Stomach (tissue), 9 donors: ENCODE measurements around the gene SLC1A6. TPM values are rescaled to one million over a fixed set of nuclear protein-coding genes. Genes with fewer than 3 reads are reported as not detected.

ENCODE experiments used
- DNase-seq, 2 donors: peaks; one replicate each; pipeline versions ENCODE4 v3.0.0 to v3.0.0-alpha.2; 2013 to 2019
- H3K27ac ChIP-seq, 5 donors: fragments of 200-600 bp in 4 of 5; sonication (generic) in 4 of 5; one replicate each; pipeline ENCODE4 v1.5.1; 2013 to 2019; ENCODE audit warnings: mild to moderate bottlenecking in 1 of 5, moderate library complexity in 1 of 5
- H3K27me3 ChIP-seq, 3 donors: fragments of 200-600 bp; sonication (generic); one replicate each; pipeline ENCODE4 v1.5.1; 2017 to 2019; ENCODE audit warnings: mixed run types in 1 of 3
- H3K36me3 ChIP-seq, 4 donors: fragments of 200-600 bp; sonication (generic); 1 replicate in 3 of 4; 2 replicates in 1 of 4; pipeline ENCODE4 v1.5.1; 2016 to 2019
- H3K4me1 ChIP-seq, 4 donors: fragments of 200-600 bp; sonication (generic); one replicate each; pipeline ENCODE4 v1.5.1; 2016 to 2019
- H3K4me3 ChIP-seq, 4 donors: fragments of 200-600 bp; sonication (generic) in 3 of 4; one replicate each; pipeline ENCODE4 v1.5.1; 2016 to 2019; ENCODE audit warnings: mild to moderate bottlenecking in 1 of 4
- H3K9me3 ChIP-seq, 4 donors: fragments of 200-600 bp; sonication (generic); one replicate each; pipeline ENCODE4 v1.5.1; 2016 to 2019
- CTCF ChIP-seq, 7 experiments: fragments of 450-650 bp in 4 of 7; fragments of 200-600 bp in 3 of 7; sonication (generic) in 3 of 7; IDR thresholded peaks; one replicate each; pipeline ENCODE4 v1.5.1; 2016 to 2019; ENCODE audit warnings: antibody characterized with exemption in 7 of 7, control low read depth in 2 of 7, mild to moderate bottlenecking in 1 of 7
- EP300 ChIP-seq: sonication (generic); formaldehyde crosslinking; IDR thresholded peaks from one replicate; pipeline ENCODE4 v1.6.1; 2017; ENCODE audit warnings: antibody characterized with exemption
- POLR2A ChIP-seq, 4 donors: fragments of 450-650 bp; IDR thresholded peaks; one replicate each; pipeline ENCODE4 v1.6.1; 2016; ENCODE audit warnings: antibody characterized with exemption in 4 of 4, control low read depth in 2 of 4, mild to moderate bottlenecking in 1 of 4, moderate library complexity in 1 of 4
- POLR2AphosphoS5 ChIP-seq, 3 donors: sonication (generic); formaldehyde crosslinking; IDR thresholded peaks; one replicate each; pipeline ENCODE4 v1.6.1; 2016; ENCODE audit warnings: antibody characterized with exemption in 3 of 3
- WGBS, 5 donors: extraction: QIAGEN DNeasy Blood & Tissue Kit in 3 of 5; methylation state at CpG; one replicate each; pipeline versions ENCODE4 v1.1.5 to v1.1.7; 2013 to 2018; 5-methylcytosine and 5-hydroxymethylcytosine counted together
- intact Hi-C: fragments of 100-400 bp; cut with DNase I; formaldehyde crosslinking; loops from one replicate; pipeline ENCODE4 v1.15.1; 2023; ENCODE audit warnings: low total_unique reads
- polyA plus RNA-seq, 3 donors: library from polyadenylated mRNA; stranded (reverse); fragments of 200-250 nt; gene quantifications; one replicate each; pipeline ENCODE4 v1.2.3, GENCODE V29; 2013
- total RNA-seq, 5 donors: library from RNA; depleted of rRNA; stranded (reverse); fragments of >200 nt; gene quantifications; one replicate each; pipeline versions ENCODE4 v1.1.0 to v1.2.3, GENCODE V29; 2014 to 2016
- donor health status: healthy with polysubstance abuse.
- donor health status: Bipolar disorder and iron deficiency.
- donor health status: healthy.

The SLC1A6 gene
- total and polyA plus RNA-seq, 8 donors, result 0.37 TPM; not detected in 7

GRCh38 chr19:14972676-14973075, 7.0 kb downstream of the SLC1A6 start:
- DNase-seq, result no peak
- TF ChIP-seq POLR2AphosphoS5 (IDR thresholded peaks at IDR 0.05), result no peak
- TF ChIP-seq CTCF (IDR thresholded peaks at IDR 0.05), result no peak
- no peak overlapping the region for H3K4me3 ChIP-seq
- no peaks in the 10 kb centered on the region for H3K4me1 ChIP-seq
- WGBS, 5 donors, result 81 to 88% (median 86%) methylated on average over 25 to 27 of the region's 27 CpGs
- H3K27me3 ChIP-seq, result peaks cover 0 to 45% (median 0%) of the 10 kb centered on the region in 3 donors
- H3K27ac ChIP-seq, result no peak overlapping the region
- peaks cover 0 to 6% (median 0%) of the 10 kb centered on the region in 4 donors for H3K9me3 ChIP-seq
- H3K36me3 ChIP-seq, result no peaks in the 10 kb centered on the region
- intact Hi-C loops, result no loop called here

GRCh38 chr19:14971474-14971873, 8.2 kb downstream of the SLC1A6 start:
- no peak for TF ChIP-seq CTCF (IDR thresholded peaks at IDR 0.05)
- intact Hi-C loops, result no loop called here
- H3K4me3 ChIP-seq, result no peak overlapping the region
- no peak for DNase-seq
- no peak overlapping the region for H3K27ac ChIP-seq
- peaks cover 0 to 6% (median 0%) of the 10 kb centered on the region in 4 donors for H3K9me3 ChIP-seq
- no peaks in the 10 kb centered on the region for H3K36me3 ChIP-seq
- WGBS, 5 donors, result 68 to 78% (median 75%) methylated on average over 7 of the region's 7 CpGs
- H3K27me3 ChIP-seq, result peaks cover 0 to 33% (median 0%) of the 10 kb centered on the region in 3 donors
- no peaks in the 10 kb centered on the region for H3K4me1 ChIP-seq

GRCh38 chr19:14968247-14968646, 11.4 kb downstream of the SLC1A6 start:
- no peak for DNase-seq

GRCh38 chr19:14961956-14962685, 17.5 kb downstream of the SLC1A6 start:
- Histone ChIP-seq H3K27ac (no peak overlapping the region), H3K9me3 (peaks cover 4 to 56% (median 46%) of the 10 kb centered on the region in 4 donors), H3K36me3 (no peaks in the 10 kb centered on the region), H3K4me1 (no peaks in the 10 kb centered on the region), H3K27me3 (peaks cover 0 to 4% (median 0%) of the 10 kb centered on the region in 3 donors), H3K4me3 (no peak overlapping the region)
- TF ChIP-seq POLR2A (IDR thresholded peaks at IDR 0.05) (no peak), CTCF (IDR thresholded peaks at IDR 0.05) (no peak), EP300 (no peak), POLR2AphosphoS5 (IDR thresholded peaks at IDR 0.05) (no peak)
- 89 to 94% (median 93%) methylated on average over 24 of the region's 24 CpGs for WGBS, 5 donors
- no peak for DNase-seq
- intact Hi-C loops, result no loop called here

More at GRCh38 chr19:14968247-14968646, 11.4 kb downstream of the SLC1A6 start:
- no peak overlapping the region for H3K4me3 ChIP-seq
- WGBS, 5 donors, result 94 to 97% (median 96%) methylated on average over 14 of the region's 14 CpGs
- H3K36me3 ChIP-seq, result no peaks in the 10 kb centered on the region
- intact Hi-C loops, result no loop called here
- peaks cover 0 to 6% (median 0%) of the 10 kb centered on the region in 4 donors for H3K9me3 ChIP-seq
- TF ChIP-seq POLR2A (IDR thresholded peaks at IDR 0.05) (no peak), POLR2AphosphoS5 (IDR thresholded peaks at IDR 0.05) (no peak), EP300 (no peak), CTCF (IDR thresholded peaks at IDR 0.05) (no peak)
- no peak overlapping the region for H3K27ac ChIP-seq
- H3K4me1 ChIP-seq, result no peaks in the 10 kb centered on the region
- H3K27me3 ChIP-seq, result peaks cover 0 to 21% (median 0%) of the 10 kb centered on the region in 3 donors
